HG03039 (cell line): Measurements from ENCODE around the gene SEC14L1.
"Not testable (repeated sequence)": the region's sequence is repeated elsewhere in the genome, so short reads cannot be mapped to it uniquely, and the experiment has no call there.

ENCODE experiments used
- ATAC-seq: cut with Tn5 transposase; IDR thresholded peaks from one replicate; pipeline ENCODE4 v1.9.1; 2021; ENCODE audit warnings: mild to moderate bottlenecking, moderate library complexity; ENCODE audit not compliant: unreplicated experiment

Gene SEC14L1

GRCh38 chr17:77254951-77255825, 114.4 kb downstream of the SEC14L1 start:
- no peak for ATAC-seq

GRCh38 chr17:77255970-77256369, 115.2 kb downstream of the SEC14L1 start:
- ATAC-seq = not testable (repeated sequence)

- no peak for ATAC-seq
These were observed 115.9 kb downstream of the SEC14L1 start for GRCh38 chr17:77256710-77257109.

DNA sequence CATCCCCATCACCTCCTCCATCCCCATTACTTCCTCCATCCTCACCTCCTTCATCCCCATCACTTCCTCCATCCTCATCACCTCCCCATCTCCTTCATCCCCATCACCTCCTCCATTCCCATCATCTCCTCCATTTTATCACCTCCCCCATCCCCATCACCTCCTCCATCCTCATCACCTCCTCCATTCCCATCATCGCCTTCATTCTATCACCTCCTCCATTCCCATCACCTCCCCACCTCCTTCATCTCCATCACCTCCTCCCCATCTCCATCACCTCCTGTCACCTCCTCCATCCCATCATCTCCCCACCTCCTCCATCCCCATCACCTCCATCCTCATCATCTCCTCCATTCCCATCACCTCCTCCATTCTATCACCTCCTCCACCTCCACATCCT, 116.4 kb downstream of the SEC14L1 start:
- no peak for ATAC-seq

- ATAC-seq = no peak
These were observed 117.1 kb downstream of the SEC14L1 start for GRCh38 chr17:77257596-77258458.

DNA sequence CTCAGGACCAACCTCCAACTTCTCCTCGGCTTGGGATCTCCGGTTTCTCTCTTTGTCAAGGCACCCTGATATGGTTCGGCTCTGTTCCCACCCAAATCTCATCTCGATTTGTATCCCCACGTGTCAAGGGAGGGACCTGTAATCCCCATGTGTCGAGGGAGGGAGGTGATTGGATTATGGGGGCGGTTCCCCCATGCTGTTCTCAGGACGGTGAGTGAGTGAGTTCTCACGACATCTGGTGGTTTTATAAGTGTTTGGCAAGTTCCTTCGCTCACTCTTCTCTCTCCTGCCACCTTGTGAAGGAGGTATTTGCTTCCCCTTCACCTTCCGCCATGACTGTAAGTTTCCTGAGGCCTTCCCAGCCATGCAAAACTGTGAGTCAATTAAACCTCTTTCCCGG, 117.9 kb downstream of the SEC14L1 start:
- no peak for ATAC-seq

GRCh38 chr17:77264617-77265230, 124.0 kb downstream of the SEC14L1 start:
- ATAC-seq = no peak

DNA sequence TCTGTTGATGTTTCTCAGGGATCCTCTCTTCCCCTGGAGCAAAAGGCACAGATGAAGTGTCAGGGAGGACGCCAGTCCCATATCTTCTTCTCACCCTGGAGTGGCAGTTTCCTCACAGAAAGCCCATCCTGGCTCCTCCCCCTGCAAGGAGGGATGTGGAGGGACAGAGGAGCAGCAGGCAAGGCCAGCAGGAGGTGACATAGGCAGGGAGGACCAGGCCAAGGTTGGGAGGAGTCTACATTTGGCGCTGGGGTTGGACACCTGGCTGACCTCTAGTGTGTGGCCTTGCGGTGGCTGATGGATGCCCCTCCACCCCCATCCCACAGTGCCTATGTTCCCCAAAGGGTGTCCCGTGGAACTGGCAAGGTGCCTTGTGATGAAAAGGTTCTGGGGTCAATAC, 125.4 kb downstream of the SEC14L1 start:
- ATAC-seq = no peak
